ENCODE results near the gene VSTM1. TPM values are rescaled to one million over a fixed set of nuclear protein-coding genes. Genes with fewer than 3 reads are reported as not detected.
A peak's percentile ranks its signal among the peaks of the same experiment; 100 is the strongest.
"Not testable (repeated sequence)": the region's sequence is repeated elsewhere in the genome, so short reads cannot be mapped to it uniquely, and the experiment has no call there.

Gene VSTM1
- total and polyA plus RNA-seq, 4 donors: not detected

DNA sequence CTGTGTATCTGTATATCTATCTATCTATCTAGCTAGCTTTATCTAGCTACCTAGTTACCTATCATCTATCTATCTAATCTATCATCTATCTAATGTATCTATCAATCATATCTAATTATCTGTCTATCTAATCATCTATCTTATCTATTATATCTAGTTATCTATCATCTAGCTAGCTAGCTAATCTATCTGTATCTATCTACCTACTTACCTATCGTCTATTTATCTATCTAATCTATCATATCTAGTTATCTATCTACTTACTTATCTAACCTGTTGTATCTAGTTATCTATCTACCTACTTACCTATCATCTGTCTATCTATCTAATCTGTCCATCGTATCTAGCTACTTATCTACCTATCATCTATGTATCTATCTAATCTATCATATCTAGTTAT, 17.9 kb downstream of the VSTM1 start:
- H3K36me3 ChIP-seq (ENCODE audit: control insufficient read depth in 1 of 2, insufficient read depth in 2 of 2, low read length in 1 of 2): no peaks in the 10 kb centered on the region
- intact Hi-C loops (cut with DNase I): no loop called here
- DNase-seq: no peak
- no peaks in the 10 kb centered on the region for H3K9me3 ChIP-seq (ENCODE audit: control insufficient read depth, low read length)
- no peak overlapping the region for H3K27ac ChIP-seq (ENCODE audit: low read depth in 1 of 2, low read length in 2 of 2)
- WGBS, 2 donors: 83 to 85% methylated on average over 2 of the region's 2 CpGs
- H3K4me3 ChIP-seq (ENCODE audit: low read length in 2 of 2): no peak overlapping the region
- H3K4me1 ChIP-seq (ENCODE audit: control insufficient read depth in 1 of 2, insufficient read depth in 2 of 2, low read length in 2 of 2): no peaks in the 10 kb centered on the region
- ATAC-seq (ENCODE audit: low FRiP score): no peak
- no peaks in the 10 kb centered on the region for H3K27me3 ChIP-seq (ENCODE audit: control insufficient read depth in 1 of 2, insufficient read depth in 2 of 2, low read length in 1 of 2)

DNA sequence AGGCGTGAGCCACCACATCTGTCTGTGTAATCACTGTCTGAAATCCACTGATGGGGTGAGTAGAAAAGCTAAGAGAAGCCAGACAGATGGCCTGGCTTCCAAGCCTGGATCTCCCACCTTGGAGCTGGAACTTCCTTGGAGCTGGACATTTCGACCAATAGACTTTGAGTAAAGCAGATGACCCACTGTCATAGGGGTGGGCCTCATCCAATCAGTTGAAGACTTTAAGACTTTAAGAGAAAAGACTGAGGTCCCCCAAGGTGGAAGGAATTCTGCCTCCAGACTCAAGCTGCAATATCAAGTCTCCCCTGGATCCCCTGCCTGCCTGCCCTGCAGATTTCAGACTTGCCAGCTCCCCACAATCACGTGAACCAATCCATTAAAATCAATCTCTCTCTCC, 20.7 kb downstream of the VSTM1 start:
- intact Hi-C loops (cut with DNase I): no loop called here
- no peaks in the 10 kb centered on the region for H3K4me1 ChIP-seq (ENCODE audit: control insufficient read depth in 1 of 2, insufficient read depth in 2 of 2, low read length in 2 of 2)
- H3K27me3 ChIP-seq (ENCODE audit: control insufficient read depth in 1 of 2, insufficient read depth in 2 of 2, low read length in 1 of 2): no peaks in the 10 kb centered on the region
- ATAC-seq (ENCODE audit: low FRiP score) (no peak), DNase-seq (peak in 1 of 2 donors; percentile 9)
- WGBS, 2 donors: 79 to 84% methylated on average over 3 of the region's 3 CpGs
- H3K27ac ChIP-seq (ENCODE audit: low read depth in 1 of 2, low read length in 2 of 2): no peak overlapping the region
- H3K9me3 ChIP-seq (ENCODE audit: control insufficient read depth, low read length): no peaks in the 10 kb centered on the region
- no peak overlapping the region for H3K4me3 ChIP-seq (ENCODE audit: low read length in 2 of 2)
- no peaks in the 10 kb centered on the region for H3K36me3 ChIP-seq (ENCODE audit: control insufficient read depth in 1 of 2, insufficient read depth in 2 of 2, low read length in 1 of 2)

DNA sequence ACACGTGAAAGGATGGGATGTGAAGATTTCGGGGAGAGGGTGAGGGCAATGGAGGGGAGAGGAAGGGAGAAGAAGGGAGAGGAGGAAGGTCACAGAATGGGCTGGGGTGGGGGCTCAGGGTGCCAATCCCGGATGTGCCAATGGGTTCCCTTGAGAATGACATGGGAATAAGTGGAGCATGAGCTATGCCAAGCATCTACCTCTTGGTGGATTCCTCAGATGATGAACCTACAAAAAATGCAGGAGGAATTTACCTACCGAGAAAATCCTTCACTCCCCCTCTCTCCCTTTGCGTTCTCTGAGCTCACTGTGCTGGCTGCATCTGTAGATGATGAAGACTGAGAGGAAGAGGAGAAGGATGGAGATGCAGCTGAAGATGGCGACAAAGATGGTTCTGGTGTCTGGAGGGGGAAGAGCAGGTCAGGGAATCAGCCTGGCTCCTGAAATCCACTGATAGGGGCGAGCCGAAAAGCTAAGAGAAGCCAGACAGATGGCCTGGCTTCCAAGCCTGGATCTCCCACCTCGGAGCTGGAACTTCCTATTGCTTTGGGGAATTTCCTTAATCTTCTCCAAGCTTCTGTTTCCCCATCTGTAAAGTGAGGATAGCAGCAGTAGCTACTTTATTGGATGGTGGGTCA, 21.6 kb downstream of the VSTM1 start:
- intact Hi-C loops (cut with DNase I): no loop called here
- H3K4me3 ChIP-seq (ENCODE audit: low read length in 2 of 2): no peak overlapping the region
- ATAC-seq (ENCODE audit: low FRiP score) (no peak), DNase-seq (peak in 1 of 2 donors; percentile 7)
- H3K4me1 ChIP-seq (ENCODE audit: control insufficient read depth in 1 of 2, insufficient read depth in 2 of 2, low read length in 2 of 2): no peaks in the 10 kb centered on the region
- no peaks in the 10 kb centered on the region for H3K36me3 ChIP-seq (ENCODE audit: control insufficient read depth in 1 of 2, insufficient read depth in 2 of 2, low read length in 1 of 2)
- WGBS, 2 donors: 66 to 67% methylated on average over 9 of the region's 9 CpGs
- no peak overlapping the region for H3K27ac ChIP-seq (ENCODE audit: low read depth in 1 of 2, low read length in 2 of 2)
- H3K9me3 ChIP-seq (ENCODE audit: control insufficient read depth, low read length): no peaks in the 10 kb centered on the region
- no peaks in the 10 kb centered on the region for H3K27me3 ChIP-seq (ENCODE audit: control insufficient read depth in 1 of 2, insufficient read depth in 2 of 2, low read length in 1 of 2)

DNA sequence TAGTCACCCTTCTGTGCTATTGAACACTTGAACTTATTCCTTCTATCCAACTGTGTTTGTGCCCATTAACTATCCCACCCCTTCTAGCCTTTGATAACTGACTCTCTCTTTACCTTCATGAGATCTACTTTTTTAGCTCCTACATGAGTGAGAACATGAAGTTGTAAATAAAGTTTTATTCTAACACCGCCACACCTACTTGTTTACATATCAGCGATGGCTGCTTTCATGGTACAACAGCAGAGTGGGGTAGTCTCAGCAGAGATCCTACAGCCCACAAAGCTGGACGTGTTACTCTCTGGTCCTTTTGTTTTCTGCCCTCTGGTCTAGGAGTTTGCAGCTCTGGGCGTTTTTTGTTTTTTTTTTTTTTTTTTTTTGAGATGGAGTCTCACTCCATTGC, 23.7 kb downstream of the VSTM1 start:
- Histone ChIP-seq H3K4me3 (ENCODE audit: low read length in 2 of 2) (no peak overlapping the region), H3K36me3 (ENCODE audit: control insufficient read depth in 1 of 2, insufficient read depth in 2 of 2, low read length in 1 of 2) (no peaks in the 10 kb centered on the region), H3K27me3 (ENCODE audit: control insufficient read depth in 1 of 2, insufficient read depth in 2 of 2, low read length in 1 of 2) (no peaks in the 10 kb centered on the region), H3K4me1 (ENCODE audit: control insufficient read depth in 1 of 2, insufficient read depth in 2 of 2, low read length in 2 of 2) (no peaks in the 10 kb centered on the region), H3K27ac (ENCODE audit: low read depth in 1 of 2, low read length in 2 of 2) (no peak overlapping the region), H3K9me3 (ENCODE audit: control insufficient read depth, low read length) (no peaks in the 10 kb centered on the region)
- WGBS, 2 donors: 82% methylated on average over 4 of the region's 4 CpGs
- intact Hi-C loops (cut with DNase I): no loop called here
- no peak for ATAC-seq (ENCODE audit: low FRiP score)
- no peak for DNase-seq

DNA sequence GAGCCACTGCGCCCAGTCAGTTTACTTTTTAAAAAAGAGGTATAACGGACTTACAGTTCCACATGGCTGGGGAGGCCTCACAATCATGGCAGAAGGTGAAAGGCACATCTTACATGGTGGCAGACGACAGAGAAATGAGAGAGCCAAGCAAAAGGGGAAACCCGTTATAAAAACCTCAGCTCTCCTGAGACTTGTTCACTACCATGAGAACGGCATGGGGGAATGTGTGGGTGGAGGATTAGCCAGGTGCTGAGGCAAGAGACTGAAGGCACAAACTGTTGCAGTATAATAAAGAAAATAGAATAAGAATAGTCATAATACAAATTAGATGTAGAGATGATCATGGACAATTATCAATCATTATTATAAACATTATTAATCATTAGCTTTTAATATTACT, 27.2 kb downstream of the VSTM1 start:
- ATAC-seq (ENCODE audit: low FRiP score); H3K27me3 ChIP-seq (ENCODE audit: control insufficient read depth in 1 of 2, insufficient read depth in 2 of 2, low read length in 1 of 2); H3K36me3 ChIP-seq (ENCODE audit: control insufficient read depth in 1 of 2, insufficient read depth in 2 of 2, low read length in 1 of 2); H3K4me3 ChIP-seq (ENCODE audit: low read length in 2 of 2); intact Hi-C loops (cut with DNase I); H3K9me3 ChIP-seq (ENCODE audit: control insufficient read depth, low read length); H3K4me1 ChIP-seq (ENCODE audit: control insufficient read depth in 1 of 2, insufficient read depth in 2 of 2, low read length in 2 of 2); DNase-seq; H3K27ac ChIP-seq (ENCODE audit: low read depth in 1 of 2, low read length in 2 of 2): not testable (repeated sequence)
- WGBS, 2 donors: 69 to 73% methylated on average over 5 of the region's 5 CpGs

DNA sequence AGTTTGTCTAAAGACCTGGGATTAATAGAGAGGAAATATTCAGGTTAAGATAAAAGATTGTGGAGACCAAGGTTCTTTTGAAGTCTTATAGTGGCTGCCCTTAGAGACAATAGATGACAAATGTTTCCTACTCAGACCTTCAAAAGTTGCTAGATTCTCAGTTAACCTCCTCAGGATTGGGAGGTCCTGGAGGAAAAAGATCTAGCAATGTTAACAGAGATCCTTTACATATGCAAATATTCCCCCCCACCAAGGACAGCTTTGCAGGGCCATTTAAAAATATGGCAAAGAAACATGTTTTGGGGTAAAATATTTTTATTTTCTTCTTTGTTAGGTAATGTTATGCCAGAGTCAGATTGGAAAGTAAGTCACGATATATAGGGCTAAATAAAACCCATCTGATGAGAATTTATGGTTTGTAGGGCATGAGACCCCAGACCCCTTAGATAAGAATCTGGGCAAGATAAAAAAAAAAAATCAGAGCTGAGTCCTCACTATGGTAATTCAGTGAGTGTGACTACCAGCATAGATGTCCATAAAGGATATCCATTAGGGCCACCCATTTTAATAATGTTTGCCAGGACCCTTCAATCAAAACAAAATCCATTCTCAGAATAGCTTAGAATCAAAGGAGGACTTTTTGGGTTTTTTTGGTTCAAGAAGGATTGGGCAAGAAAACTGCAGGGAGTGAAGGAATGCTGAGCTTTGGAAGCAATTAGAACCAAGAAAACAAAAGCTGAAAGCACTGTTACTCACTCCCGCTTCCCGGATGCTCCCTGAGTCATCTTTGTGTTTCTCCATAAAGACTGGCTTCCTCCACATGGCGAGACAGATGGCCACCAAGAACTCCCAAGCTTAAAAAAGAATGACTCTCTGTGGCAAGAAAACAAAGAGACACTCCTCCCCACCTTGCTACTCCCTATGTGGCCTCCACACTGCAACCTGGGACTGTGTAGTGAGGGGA, 28.2 kb downstream of the VSTM1 start:
- intact Hi-C loops (cut with DNase I): no loop called here
- H3K9me3 ChIP-seq (ENCODE audit: control insufficient read depth, low read length): no peaks in the 10 kb centered on the region
- H3K27ac ChIP-seq (ENCODE audit: low read depth in 1 of 2, low read length in 2 of 2): no peak overlapping the region
- no peaks in the 10 kb centered on the region for H3K36me3 ChIP-seq (ENCODE audit: control insufficient read depth in 1 of 2, insufficient read depth in 2 of 2, low read length in 1 of 2)
- 29 to 31% methylated on average over 4 of the region's 4 CpGs for WGBS, 2 donors
- no peaks in the 10 kb centered on the region for H3K4me1 ChIP-seq (ENCODE audit: control insufficient read depth in 1 of 2, insufficient read depth in 2 of 2, low read length in 2 of 2)
- no peak overlapping the region for H3K4me3 ChIP-seq (ENCODE audit: low read length in 2 of 2)
- no peak for DNase-seq
- ATAC-seq (ENCODE audit: low FRiP score): no peak
- no peaks in the 10 kb centered on the region for H3K27me3 ChIP-seq (ENCODE audit: control insufficient read depth in 1 of 2, insufficient read depth in 2 of 2, low read length in 1 of 2)

GRCh38 chr19:54030895-54031586, 32.7 kb downstream of the VSTM1 start:
- Histone ChIP-seq H3K36me3 (ENCODE audit: control insufficient read depth in 1 of 2, insufficient read depth in 2 of 2, low read length in 1 of 2) (no peaks in the 10 kb centered on the region), H3K9me3 (ENCODE audit: control insufficient read depth, low read length) (no peaks in the 10 kb centered on the region), H3K4me3 (ENCODE audit: low read length in 2 of 2) (no peak overlapping the region), H3K27me3 (ENCODE audit: control insufficient read depth in 1 of 2, insufficient read depth in 2 of 2, low read length in 1 of 2) (no peaks in the 10 kb centered on the region), H3K27ac (ENCODE audit: low read depth in 1 of 2, low read length in 2 of 2) (no peak overlapping the region), H3K4me1 (ENCODE audit: control insufficient read depth in 1 of 2, insufficient read depth in 2 of 2, low read length in 2 of 2) (no peaks in the 10 kb centered on the region)
- WGBS, 2 donors: 46 to 48% methylated on average over 13 of the region's 13 CpGs
- DNase-seq: no peak
- intact Hi-C loops (cut with DNase I): no loop called here
- no peak for ATAC-seq (ENCODE audit: low FRiP score)

DNA sequence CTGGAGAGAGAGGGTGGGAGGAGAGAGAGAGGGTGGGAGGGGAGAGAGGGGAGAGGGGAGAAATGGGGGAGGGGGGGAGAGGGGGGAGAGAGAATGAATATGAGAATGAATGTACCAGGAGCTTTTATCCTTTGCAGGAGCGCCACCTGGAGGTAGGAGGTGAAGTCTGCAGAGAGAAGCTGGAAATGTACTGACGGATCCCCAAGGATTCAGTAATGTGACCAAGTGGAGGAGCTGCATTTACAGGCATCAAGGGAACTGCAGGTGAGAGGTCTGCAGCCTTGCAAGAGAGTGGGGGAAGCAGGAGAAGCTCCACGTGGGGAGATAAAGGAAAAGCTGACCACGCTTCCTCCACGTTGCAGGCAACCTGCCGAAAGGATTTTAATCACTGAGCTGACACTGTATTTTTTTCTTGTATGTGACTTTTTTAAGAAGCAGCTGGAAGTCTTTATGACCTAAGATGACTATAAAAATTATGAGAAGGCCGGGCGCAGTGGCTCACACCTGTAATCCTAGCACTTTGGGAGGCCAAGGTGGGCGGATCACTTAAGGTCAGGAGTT, 33.7 kb downstream of the VSTM1 start:
- peak in 1 of 2 donors; percentile 56 for DNase-seq
- H3K27me3 ChIP-seq (ENCODE audit: control insufficient read depth in 1 of 2, insufficient read depth in 2 of 2, low read length in 1 of 2): no peaks in the 10 kb centered on the region

More for the DNA sequence above, 33.7 kb downstream of the VSTM1 start:
- Histone ChIP-seq H3K36me3 (ENCODE audit: control insufficient read depth in 1 of 2, insufficient read depth in 2 of 2, low read length in 1 of 2) (no peaks in the 10 kb centered on the region), H3K4me3 (ENCODE audit: low read length in 2 of 2) (no peak overlapping the region), H3K27ac (ENCODE audit: low read depth in 1 of 2, low read length in 2 of 2) (no peak overlapping the region), H3K9me3 (ENCODE audit: control insufficient read depth, low read length) (no peaks in the 10 kb centered on the region), H3K4me1 (ENCODE audit: control insufficient read depth in 1 of 2, insufficient read depth in 2 of 2, low read length in 2 of 2) (no peaks in the 10 kb centered on the region)
- intact Hi-C loops (cut with DNase I): loop anchor here in 1 of 2 donors (5.0 kb wide), 1 partner anchor 238 kb away; no protein-coding TSS in a partner anchor
- ATAC-seq (ENCODE audit: low FRiP score): peak; percentile 52
- 38 to 42% methylated on average over 9 of the region's 9 CpGs for WGBS, 2 donors

Measured in aorta (tissue), 5 donors.